K562 treated with DMSO at 1 percent for 12 hours (cell line): ENCODE data around the gene ANKRD6. TPM values are rescaled to one million over a fixed set of nuclear protein-coding genes. Genes with fewer than 3 reads are reported as not detected.

Source experiments
- total RNA-seq: library from RNA; unstranded; fragments of 300-600 nt; gene quantifications from 2 replicates; pipeline ENCODE4 v1.2.3, GENCODE V29; 2022; ENCODE audit not compliant: insufficient read depth

Gene ANKRD6
- total RNA-seq: 0.32 TPM in 1 of 2 replicates, not detected in the other

DNA sequence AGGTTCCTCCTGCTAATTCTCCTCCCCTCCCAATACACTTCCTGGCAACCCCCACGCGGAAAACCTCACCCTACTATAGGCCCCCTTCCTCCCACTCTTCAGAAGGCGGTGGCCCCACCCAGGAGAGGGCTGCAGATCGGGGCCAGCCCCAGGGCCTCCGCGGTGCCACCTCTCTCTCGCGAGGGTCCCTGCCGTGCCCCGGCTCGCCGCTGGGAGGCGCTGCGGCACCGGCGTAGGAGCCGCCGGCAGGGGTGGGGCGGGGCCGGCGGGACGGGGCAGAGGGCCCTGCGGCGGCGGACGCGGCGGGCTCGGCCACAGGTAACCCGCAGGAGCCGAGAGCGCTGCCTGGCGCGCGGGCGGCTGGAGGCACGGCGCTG lies at the start of gene ANKRD6:
ANKRD6 (plus strand) TSS at position 278 of the 377 bp plus-strand sequence. CDS start 133,825 bp downstream, outside the sequence.

DNA sequence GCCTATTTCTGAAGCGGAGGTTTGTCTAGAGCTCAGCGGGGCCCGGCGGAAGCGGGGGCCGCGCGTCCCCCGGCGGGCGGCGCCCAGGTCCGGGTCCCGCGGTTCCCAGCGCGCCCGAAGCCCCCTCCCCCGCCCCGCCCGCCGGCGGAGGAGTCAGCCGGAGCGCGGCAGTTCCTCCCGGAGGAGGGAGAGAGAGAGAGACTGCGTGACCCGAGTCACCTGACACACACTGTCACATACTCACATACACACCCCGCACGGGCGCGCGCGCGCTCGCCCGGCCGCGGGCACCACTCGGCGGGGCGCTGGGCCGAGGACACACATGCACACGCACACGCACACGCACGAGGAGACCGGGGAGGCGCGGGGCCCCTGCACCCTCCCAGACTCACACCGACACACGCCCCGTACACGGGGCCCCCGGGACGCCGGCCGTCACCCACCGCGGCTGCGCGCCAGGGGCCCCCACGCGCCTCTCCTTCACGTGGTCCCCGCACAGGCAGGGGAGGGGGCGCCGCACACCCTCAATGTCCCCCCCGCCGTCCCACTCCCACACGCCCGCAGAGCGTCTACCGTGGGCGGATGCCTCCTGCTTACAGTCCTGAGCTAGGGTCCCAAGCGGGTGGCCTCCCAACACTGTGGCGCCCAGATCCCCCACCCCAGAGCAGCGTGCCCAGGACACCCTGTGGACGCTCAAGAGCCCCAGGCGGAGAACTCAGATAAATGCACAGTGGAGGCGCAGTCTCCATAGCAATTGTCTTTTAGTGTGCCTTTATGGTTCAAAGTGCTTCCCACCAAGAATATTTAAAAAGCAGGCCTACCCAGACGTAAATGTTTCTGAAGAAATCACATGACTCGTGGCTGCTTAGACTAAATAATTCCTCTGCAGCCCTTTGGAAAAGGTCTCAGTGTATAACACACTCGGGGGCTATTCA lies 20.6 kb upstream of the ANKRD6 start, which contains the start of gene RRAGD:
RRAGD (minus strand) TSS at position 203 of the 935 bp plus-strand sequence. CDS start 280 bp downstream, outside the sequence.

DNA sequence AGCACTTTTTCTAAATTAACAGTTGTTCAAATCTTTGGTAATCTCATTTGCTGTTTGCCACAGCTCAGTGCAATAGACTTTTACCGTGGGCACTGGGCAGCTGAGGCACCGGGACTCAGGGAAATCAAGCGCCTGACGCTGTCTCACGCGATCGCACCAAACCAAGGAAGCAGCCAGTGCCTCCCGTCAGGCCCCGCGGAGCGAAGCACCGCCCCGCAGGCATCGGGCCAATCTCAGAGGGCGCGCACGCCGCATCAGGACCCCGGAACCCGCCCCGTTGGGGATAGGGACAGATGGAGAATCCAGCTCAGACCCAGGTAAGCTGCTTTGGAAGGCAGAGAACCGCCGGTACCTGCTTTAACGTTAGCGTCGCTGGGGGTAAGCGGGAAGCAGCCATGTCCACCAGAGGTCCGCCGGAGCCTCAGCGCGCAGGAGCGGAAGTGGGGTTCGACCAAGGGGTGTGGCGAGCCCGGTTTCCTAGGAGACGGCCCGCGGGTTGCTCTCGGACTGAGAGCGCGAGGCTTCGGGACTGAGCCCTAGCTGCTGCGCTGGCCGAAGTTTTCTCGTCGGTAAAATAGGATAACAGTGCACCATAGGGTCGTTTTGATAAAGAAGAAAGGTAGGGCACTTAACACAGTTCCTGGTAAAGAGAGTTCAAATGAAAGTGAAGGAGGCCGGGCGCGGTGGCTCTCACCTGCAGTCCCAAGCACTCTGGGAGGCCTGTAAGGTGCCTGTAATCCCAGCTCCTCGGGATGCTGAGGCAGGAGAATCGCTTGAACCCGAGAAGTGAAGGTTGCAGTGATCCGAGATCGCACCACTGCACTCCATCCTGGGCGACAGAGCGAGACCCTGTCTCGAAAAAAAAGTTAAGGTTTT lies 205.6 kb downstream of the ANKRD6 start, which contains the start of gene LYRM2:
LYRM2 (minus strand) TSS at position 428 of the 876 bp plus-strand sequence; CDS start at position 397, 31 bp downstream.

Other genes starting within 250 kb of the ANKRD6 start
- gene GABRR1, start 215.8 kb upstream of the ANKRD6 start, total RNA-seq: not detected in 2 replicates
- 1.1 TPM in 1 of 2 replicates, not detected in the other for gene GABRR2, start 117.9 kb upstream of the ANKRD6 start, total RNA-seq
- gene UBE2J1, start 80.4 kb upstream of the ANKRD6 start, total RNA-seq: 11.9 and 30.8 TPM in 2 replicates
- gene RRAGD, start 20.9 kb upstream of the ANKRD6 start, total RNA-seq: 0.27 TPM in 1 of 2 replicates, not detected in the other
- 15.7 and 31.3 TPM in 2 replicates for gene LYRM2, start 205.6 kb downstream of the ANKRD6 start, total RNA-seq